Measurements from ENCODE around the gene FCN3. TPM values are rescaled to one million over a fixed set of nuclear protein-coding genes. Genes with fewer than 3 reads are reported as not detected.

Gene FCN3
- total RNA-seq, 4 donors from 2014 or later, result 2.9 to 16.6 (median 10.5) TPM

GRCh38 chr1:27346357-27346756 is 28.3 kb downstream of the FCN3 start:
- intact Hi-C loops (cut with DNase I), result no loop called here
- 92% methylated on average over 8 of the region's 8 CpGs for WGBS
- TF ChIP-seq EP300 (IDR thresholded peaks at IDR 0.05) (no peak), POLR2AphosphoS5 (IDR thresholded peaks at IDR 0.05) (no peak), POLR2A (IDR thresholded peaks at IDR 0.05; ENCODE audit: low read depth) (no peak), CTCF (IDR thresholded peaks at IDR 0.05) (no peak)

GRCh38 chr1:27345272-27345671 is 29.4 kb downstream of the FCN3 start:
- peaks cover 14 to 30% (median 18%) of the 10 kb centered on the region in 4 donors for H3K4me1 ChIP-seq
- intact Hi-C loops (cut with DNase I), result no loop called here

More at GRCh38 chr1:27346357-27346756, 28.3 kb downstream of the FCN3 start:
- H3K9me3 ChIP-seq, result no peaks in the 10 kb centered on the region
- no peak overlapping the region for H3K27ac ChIP-seq (replicated peaks in 1 of 4)
- H3K4me3 ChIP-seq, result no peak overlapping the region
- no peak for DNase-seq (ENCODE audit: extremely low spot score)
- H3K27me3 ChIP-seq, result peaks cover 0 to 40% (median 7%) of the 10 kb centered on the region in 4 donors
- H3K4me1 ChIP-seq, result peaks cover 23 to 41% (median 29%) of the 10 kb centered on the region in 4 donors
- H3K36me3 ChIP-seq, result no peaks in the 10 kb centered on the region

GRCh38 chr1:27343639-27344025 is 31.0 kb downstream of the FCN3 start:
- Histone ChIP-seq H3K36me3 (peaks cover 0 to under 1% (median 0%) of the 10 kb centered on the region in 4 donors), H3K27me3 (peaks cover 0 to 13% (median 0%) of the 10 kb centered on the region in 4 donors), H3K9me3 (no peaks in the 10 kb centered on the region), H3K27ac (replicated peaks in 1 of 4) (no peak overlapping the region), H3K4me3 (no peak overlapping the region), H3K4me1 (peaks cover 0 to 13% (median 2%) of the 10 kb centered on the region in 4 donors)
- no peak for TF ChIP-seq CTCF (IDR thresholded peaks at IDR 0.05)
- no peak for TF ChIP-seq EP300 (IDR thresholded peaks at IDR 0.05)
- no peak for TF ChIP-seq POLR2AphosphoS5 (IDR thresholded peaks at IDR 0.05)
- no peak for TF ChIP-seq POLR2A (IDR thresholded peaks at IDR 0.05; ENCODE audit: low read depth)
- WGBS, result 61% methylated on average over 5 of the region's 5 CpGs
- no peak for DNase-seq (ENCODE audit: extremely low spot score)
- intact Hi-C loops (cut with DNase I), result no loop called here

More at GRCh38 chr1:27345272-27345671, 29.4 kb downstream of the FCN3 start:
- H3K4me3 ChIP-seq, result no peak overlapping the region
- peaks cover 0 to 30% (median 5%) of the 10 kb centered on the region in 4 donors for H3K27me3 ChIP-seq
- 93% methylated on average over 3 of the region's 12 CpGs for WGBS
- no peak overlapping the region for H3K27ac ChIP-seq (replicated peaks in 1 of 4)
- no peak for DNase-seq (ENCODE audit: extremely low spot score)
- no peaks in the 10 kb centered on the region for H3K36me3 ChIP-seq
- TF ChIP-seq POLR2A (IDR thresholded peaks at IDR 0.05; ENCODE audit: low read depth), result no peak
- no peak for TF ChIP-seq POLR2AphosphoS5 (IDR thresholded peaks at IDR 0.05)
- no peak for TF ChIP-seq CTCF (IDR thresholded peaks at IDR 0.05)
- no peak for TF ChIP-seq EP300 (IDR thresholded peaks at IDR 0.05)
- H3K9me3 ChIP-seq, result no peaks in the 10 kb centered on the region

GRCh38 chr1:27342778-27343638 is 31.6 kb downstream of the FCN3 start:
- Histone ChIP-seq H3K27me3 (peaks cover 0 to 11% (median 0%) of the 10 kb centered on the region in 4 donors), H3K4me1 (peaks cover 0 to 13% (median 2%) of the 10 kb centered on the region in 4 donors), H3K36me3 (peaks cover 0 to 5% (median 0%) of the 10 kb centered on the region in 4 donors), H3K27ac (replicated peaks in 1 of 4) (no peak overlapping the region), H3K4me3 (peak overlapping the region in 2 of 4 donors; percentile 9 to 48), H3K9me3 (no peaks in the 10 kb centered on the region)
- WGBS, result 73% methylated on average over 21 of the region's 31 CpGs
- intact Hi-C loops (cut with DNase I), result no loop called here
- TF ChIP-seq POLR2A (IDR thresholded peaks at IDR 0.05; ENCODE audit: low read depth) (no peak), EP300 (IDR thresholded peaks at IDR 0.05) (no peak), POLR2AphosphoS5 (IDR thresholded peaks at IDR 0.05) (no peak), CTCF (IDR thresholded peaks at IDR 0.05) (no peak)
- DNase-seq (ENCODE audit: extremely low spot score), result no peak
